Measurements from ENCODE around the gene HCRT. TPM values are rescaled to one million over a fixed set of nuclear protein-coding genes. Genes with fewer than 3 reads are reported as not detected.
"Not testable (repeated sequence)": the region's sequence is repeated elsewhere in the genome, so short reads cannot be mapped to it uniquely, and the experiment has no call there.

HCRT gene
- total RNA-seq, 2 experiments from 2014 or later: not detected

GRCh38 chr17:42146911-42147607 is 38.2 kb downstream of the HCRT start:
- H3K27me3 Mint-ChIP-seq: no peaks in the 10 kb centered on the region
- no peaks in the 10 kb centered on the region for H3K9me3 Mint-ChIP-seq
- Histone ChIP-seq H3K4me1 (ENCODE audit: insufficient read depth, low read length) (peaks cover 28% of the 10 kb centered on the region), H3K27ac (ENCODE audit: low read depth in 1 of 2, low read length in 2 of 2) (no peak overlapping the region), H3K36me3 (ENCODE audit: insufficient read depth, low read length) (peaks cover 46% of the 10 kb centered on the region), H3K27me3 (ENCODE audit: control insufficient read depth in 1 of 2, insufficient read depth in 2 of 2, low read length in 2 of 2) (no peaks in the 10 kb centered on the region), H3K4me3 (ENCODE audit: low read length) (no peak overlapping the region), H3K9me3 (ENCODE audit: control insufficient read depth in 1 of 2, insufficient read depth in 1 of 2, low read length in 2 of 2) (no peaks in the 10 kb centered on the region)
- TF ChIP-seq, protein P1, sequence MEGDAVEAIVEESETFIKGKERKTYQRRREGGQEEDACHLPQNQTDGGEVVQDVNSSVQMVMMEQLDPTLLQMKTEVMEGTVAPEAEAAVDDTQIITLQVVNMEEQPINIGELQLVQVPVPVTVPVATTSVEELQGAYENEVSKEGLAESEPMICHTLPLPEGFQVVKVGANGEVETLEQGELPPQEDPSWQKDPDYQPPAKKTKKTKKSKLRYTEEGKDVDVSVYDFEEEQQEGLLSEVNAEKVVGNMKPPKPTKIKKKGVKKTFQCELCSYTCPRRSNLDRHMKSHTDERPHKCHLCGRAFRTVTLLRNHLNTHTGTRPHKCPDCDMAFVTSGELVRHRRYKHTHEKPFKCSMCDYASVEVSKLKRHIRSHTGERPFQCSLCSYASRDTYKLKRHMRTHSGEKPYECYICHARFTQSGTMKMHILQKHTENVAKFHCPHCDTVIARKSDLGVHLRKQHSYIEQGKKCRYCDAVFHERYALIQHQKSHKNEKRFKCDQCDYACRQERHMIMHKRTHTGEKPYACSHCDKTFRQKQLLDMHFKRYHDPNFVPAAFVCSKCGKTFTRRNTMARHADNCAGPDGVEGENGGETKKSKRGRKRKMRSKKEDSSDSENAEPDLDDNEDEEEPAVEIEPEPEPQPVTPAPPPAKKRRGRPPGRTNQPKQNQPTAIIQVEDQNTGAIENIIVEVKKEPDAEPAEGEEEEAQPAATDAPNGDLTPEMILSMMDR (IDR thresholded peaks at IDR 0.05): no peak
- DNase-seq: no peak
- POLR2A ChIA-PET: no interaction called here
- intact Hi-C loops (cut with DNase I, micrococcal nuclease): no loop called here
- CTCF ChIA-PET: no interaction called here
- no peak overlapping the region for H3K27ac Mint-ChIP-seq
- ATAC-seq (ENCODE audit: poor library complexity): no peak
- peaks cover 36% of the 10 kb centered on the region for H3K4me1 Mint-ChIP-seq (ENCODE audit: low read depth)
- no peak overlapping the region for H3K4me3 Mint-ChIP-seq
- peaks cover 60% of the 10 kb centered on the region for H3K36me3 Mint-ChIP-seq (ENCODE audit: low read depth)

- CTCF ChIA-PET; H3K27me3 ChIP-seq (ENCODE audit: control insufficient read depth in 1 of 2, insufficient read depth in 2 of 2, low read length in 2 of 2); POLR2A ChIA-PET; H3K27me3 Mint-ChIP-seq; H3K27ac Mint-ChIP-seq; ATAC-seq (ENCODE audit: poor library complexity); H3K9me3 Mint-ChIP-seq; DNase-seq; intact Hi-C loops (cut with DNase I, micrococcal nuclease); H3K9me3 ChIP-seq (ENCODE audit: control insufficient read depth in 1 of 2, insufficient read depth in 1 of 2, low read length in 2 of 2); H3K27ac ChIP-seq (ENCODE audit: low read depth in 1 of 2, low read length in 2 of 2); H3K4me3 ChIP-seq (ENCODE audit: low read length); H3K4me3 Mint-ChIP-seq: not testable (repeated sequence)
- peaks cover 34% of the 10 kb centered on the region for H3K4me1 ChIP-seq (ENCODE audit: insufficient read depth, low read length)
- H3K36me3 ChIP-seq (ENCODE audit: insufficient read depth, low read length): peaks cover 48% of the 10 kb centered on the region
- Mint-ChIP-seq H3K36me3 (ENCODE audit: low read depth) (peaks cover 65% of the 10 kb centered on the region), H3K4me1 (ENCODE audit: low read depth) (peaks cover 44% of the 10 kb centered on the region)
These were observed 42.1 kb downstream of the HCRT start for GRCh38 chr17:42143138-42143537.

DNA sequence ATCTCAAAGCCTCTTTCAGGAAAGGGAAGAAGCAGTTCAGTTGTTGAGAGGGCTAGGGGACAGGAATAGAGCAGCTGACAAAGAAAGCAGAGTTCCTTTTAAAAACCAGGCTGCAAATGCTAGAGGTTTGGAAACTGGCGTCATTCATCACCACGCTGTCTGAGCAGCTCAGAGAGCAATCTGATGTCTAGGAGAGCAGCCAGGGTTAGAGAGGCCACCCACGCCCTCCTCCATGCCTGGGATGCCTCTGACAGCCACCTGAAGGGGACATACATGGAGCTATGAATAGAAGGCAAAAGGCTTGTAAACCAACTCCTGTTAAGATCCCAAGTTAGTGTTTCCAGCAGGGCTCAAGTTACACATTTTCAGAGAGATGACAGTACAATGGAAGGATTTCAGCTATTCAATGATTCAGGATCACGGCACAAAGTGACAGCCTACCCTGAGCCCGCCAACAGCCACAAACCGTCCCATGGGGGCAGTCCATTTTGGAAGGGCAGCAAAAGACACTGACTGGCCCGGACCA is 42.8 kb downstream of the HCRT start:
- ATAC-seq (ENCODE audit: poor library complexity) (no peak), DNase-seq (no peak)
- TF ChIP-seq, protein P1 (IDR thresholded peaks at IDR 0.05): no peak
- Mint-ChIP-seq H3K4me3 (no peak overlapping the region), H3K36me3 (ENCODE audit: low read depth) (peaks cover 64% of the 10 kb centered on the region), H3K27ac (no peak overlapping the region), H3K4me1 (ENCODE audit: low read depth) (peaks cover 48% of the 10 kb centered on the region), H3K9me3 (no peaks in the 10 kb centered on the region), H3K27me3 (no peaks in the 10 kb centered on the region)
- Histone ChIP-seq H3K27me3 (ENCODE audit: control insufficient read depth in 1 of 2, insufficient read depth in 2 of 2, low read length in 2 of 2) (no peaks in the 10 kb centered on the region), H3K36me3 (ENCODE audit: insufficient read depth, low read length) (peaks cover 47% of the 10 kb centered on the region), H3K9me3 (ENCODE audit: control insufficient read depth in 1 of 2, insufficient read depth in 1 of 2, low read length in 2 of 2) (no peaks in the 10 kb centered on the region), H3K4me1 (ENCODE audit: insufficient read depth, low read length) (peaks cover 36% of the 10 kb centered on the region), H3K4me3 (ENCODE audit: low read length) (no peak overlapping the region), H3K27ac (ENCODE audit: low read depth in 1 of 2, low read length in 2 of 2) (no peak overlapping the region)
- intact Hi-C loops (cut with DNase I, micrococcal nuclease): no loop called here
- CTCF ChIA-PET: no interaction called here
- POLR2A ChIA-PET: interaction anchor here (0.6 kb wide), 1 partner anchor 399 kb away, joined by 5 read pairs; no protein-coding TSS in a partner anchor

- Mint-ChIP-seq H3K36me3 (ENCODE audit: low read depth) (peaks cover 57% of the 10 kb centered on the region), H3K9me3 (no peaks in the 10 kb centered on the region), H3K4me1 (ENCODE audit: low read depth) (peaks cover 51% of the 10 kb centered on the region), H3K4me3 (no peak overlapping the region), H3K27ac (no peak overlapping the region), H3K27me3 (no peaks in the 10 kb centered on the region)
- intact Hi-C loops (cut with DNase I, micrococcal nuclease): no loop called here
- Histone ChIP-seq H3K36me3 (ENCODE audit: insufficient read depth, low read length) (peaks cover 48% of the 10 kb centered on the region), H3K9me3 (ENCODE audit: control insufficient read depth in 1 of 2, insufficient read depth in 1 of 2, low read length in 2 of 2) (no peaks in the 10 kb centered on the region), H3K27me3 (ENCODE audit: control insufficient read depth in 1 of 2, insufficient read depth in 2 of 2, low read length in 2 of 2) (no peaks in the 10 kb centered on the region), H3K4me3 (ENCODE audit: low read length) (no peak overlapping the region), H3K4me1 (ENCODE audit: insufficient read depth, low read length) (peaks cover 43% of the 10 kb centered on the region), H3K27ac (ENCODE audit: low read depth in 1 of 2, low read length in 2 of 2) (no peak overlapping the region)
- ChIA-PET POLR2A (no interaction called here), CTCF (no interaction called here)
- no peak for ATAC-seq (ENCODE audit: poor library complexity)
- TF ChIP-seq, protein P1 (IDR thresholded peaks at IDR 0.05): no peak
- no peak for DNase-seq
These were observed 43.9 kb downstream of the HCRT start for GRCh38 chr17:42141382-42141781.

GRCh38 chr17:42140690-42141089 is 44.6 kb downstream of the HCRT start:
- CTCF ChIA-PET; POLR2A ChIA-PET; intact Hi-C loops (cut with DNase I, micrococcal nuclease); H3K27me3 Mint-ChIP-seq; H3K4me3 Mint-ChIP-seq; ATAC-seq (ENCODE audit: poor library complexity); H3K4me3 ChIP-seq (ENCODE audit: low read length); H3K9me3 ChIP-seq (ENCODE audit: control insufficient read depth in 1 of 2, insufficient read depth in 1 of 2, low read length in 2 of 2); H3K27ac ChIP-seq (ENCODE audit: low read depth in 1 of 2, low read length in 2 of 2); DNase-seq; H3K9me3 Mint-ChIP-seq; H3K27ac Mint-ChIP-seq; H3K27me3 ChIP-seq (ENCODE audit: control insufficient read depth in 1 of 2, insufficient read depth in 2 of 2, low read length in 2 of 2): not testable (repeated sequence)
- Histone ChIP-seq H3K36me3 (ENCODE audit: insufficient read depth, low read length) (peaks cover 52% of the 10 kb centered on the region), H3K4me1 (ENCODE audit: insufficient read depth, low read length) (peaks cover 50% of the 10 kb centered on the region)
- peaks cover 58% of the 10 kb centered on the region for H3K36me3 Mint-ChIP-seq (ENCODE audit: low read depth)
- peaks cover 58% of the 10 kb centered on the region for H3K4me1 Mint-ChIP-seq (ENCODE audit: low read depth)

All from CD4-positive, alpha-beta T cell (primary cell).